HG03064 (cell line): ENCODE data around the gene PDGFB.

Experiments used
- ATAC-seq: cut with Tn5 transposase; IDR thresholded peaks from one replicate; pipeline ENCODE4 v1.9.1; 2021; ENCODE audit warnings: low read depth; ENCODE audit not compliant: unreplicated experiment

The PDGFB gene

GRCh38 chr22:39255449-39256185 is 10.8 kb upstream of the PDGFB start:
- ATAC-seq = no peak

- no peak for ATAC-seq
These were observed 10.1 kb upstream of the PDGFB start for GRCh38 chr22:39254789-39255298.

GRCh38 chr22:39254122-39254521 is 9.3 kb upstream of the PDGFB start:
- ATAC-seq = no peak

GRCh38 chr22:39253435-39254070 is 8.8 kb upstream of the PDGFB start:
- no peak for ATAC-seq

GRCh38 chr22:39252461-39253434 is 8.0 kb upstream of the PDGFB start:
- ATAC-seq = no peak

GRCh38 chr22:39251762-39252460 is 7.1 kb upstream of the PDGFB start:
- ATAC-seq = no peak

- ATAC-seq = no peak
These were observed 6.1 kb upstream of the PDGFB start for GRCh38 chr22:39250838-39251237.

- no peak for ATAC-seq
These were observed 5.3 kb upstream of the PDGFB start for GRCh38 chr22:39250131-39250530.

- no peak for ATAC-seq
These were observed 4.4 kb upstream of the PDGFB start for GRCh38 chr22:39249086-39249704.

GRCh38 chr22:39248254-39248653 is 3.5 kb upstream of the PDGFB start:
- no peak for ATAC-seq

GRCh38 chr22:39247361-39247760 is 2.6 kb upstream of the PDGFB start:
- no peak for ATAC-seq

- no peak for ATAC-seq
These were observed 2.0 kb upstream of the PDGFB start for GRCh38 chr22:39246690-39247332.

- ATAC-seq = no peak
These were observed 1.4 kb upstream of the PDGFB start for GRCh38 chr22:39246217-39246616.

GRCh38 chr22:39245130-39246039 is 603 bp upstream of the PDGFB start:
- ATAC-seq = no peak

GRCh38 chr22:39244136-39244495 is 666 bp downstream of the PDGFB start:
- no peak for ATAC-seq

- no peak for ATAC-seq
These were observed 1.2 kb downstream of the PDGFB start for GRCh38 chr22:39243439-39244135.

- ATAC-seq = no peak
These were observed 2.0 kb downstream of the PDGFB start for GRCh38 chr22:39242595-39243438.
